ENCODE results near the gene RBM43. TPM values are rescaled to one million over a fixed set of nuclear protein-coding genes. Genes with fewer than 3 reads are reported as not detected.

RBM43 gene
- total RNA-seq, 1 experiment from 2014 or later: 1.8 TPM

DNA sequence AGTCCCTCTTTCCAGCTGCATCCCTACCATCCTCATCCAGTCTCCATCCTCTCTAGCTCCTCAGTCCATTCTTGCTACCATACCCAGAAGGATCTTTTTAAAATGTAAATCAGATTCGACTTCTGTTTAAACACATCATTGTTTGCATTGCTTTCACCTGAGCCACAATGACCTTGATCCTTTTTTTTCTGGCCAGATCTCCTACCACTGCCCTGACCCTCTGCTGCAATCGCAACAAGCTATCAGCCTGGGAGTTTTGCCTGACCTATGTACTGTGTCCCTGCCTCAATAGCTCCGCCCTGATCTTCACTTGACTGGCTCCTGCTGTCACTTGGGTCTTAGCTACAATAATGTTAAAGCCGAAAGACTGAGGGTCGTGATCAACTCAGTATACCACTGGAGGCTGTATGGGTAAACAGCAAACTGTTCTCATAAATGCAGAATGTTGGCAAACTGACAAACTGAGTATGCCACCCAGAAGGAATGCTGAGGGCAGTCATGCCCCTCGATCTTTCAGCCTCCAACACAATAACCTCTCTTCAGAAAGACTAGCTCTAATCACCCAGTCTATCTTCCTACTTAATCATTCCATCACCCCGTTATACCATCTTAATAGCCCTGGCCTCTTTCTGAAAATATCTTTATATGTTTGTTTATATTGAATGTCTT, 2.6 kb upstream of the RBM43 start:
- H3T11ph ChIP-seq (ENCODE audit: low read length): no peak overlapping the region
- H3K9me3 ChIP-seq (ENCODE audit: control insufficient read depth, low read depth, low read length): no peaks in the 10 kb centered on the region
- no peak overlapping the region for H2BK15ac ChIP-seq (ENCODE audit: low read depth, low read length)
- no peaks in the 10 kb centered on the region for H3K27me3 ChIP-seq (ENCODE audit: insufficient read depth, low read length)
- Mint-ChIP-seq H3K4me1 (peaks cover 31 to 34% of the 10 kb centered on the region in 2 experiments), H3K9me3 (peaks cover 0 to 2% of the 10 kb centered on the region in 2 experiments; a peak in 2 of 5 replicates), H3K27me3 (ENCODE audit: low read depth) (peaks cover 3% of the 10 kb centered on the region; the same call in 1 of the 2 replicates), H3K4me3 (peak overlapping the region in 1 of 2 experiments; percentile 4; a peak in 1 of 5 replicates), H3K27ac (peak overlapping the region in 1 of 3 experiments; percentile 18; a peak in 2 of 7 replicates), H3K36me3 (ENCODE audit: insufficient read depth in 1 of 3, low read depth in 3 of 3) (peaks cover 0 to 5% (median 2%) of the 10 kb centered on the region in 3 experiments; a peak in 3 of 7 replicates)
- H2AFZ ChIP-seq (ENCODE audit: low read length): no peak overlapping the region
- H3K79me2 ChIP-seq (ENCODE audit: insufficient read depth, low read length): 0 out of 2 replicates have a peak, but pooled peaks cover 2% of the 10 kb centered on the region
- no peak overlapping the region for H3K56ac ChIP-seq (ENCODE audit: insufficient read length, low read depth, low read length)
- no peak overlapping the region for H2AK5ac ChIP-seq (ENCODE audit: insufficient read length, low read length)
- H2BK20ac ChIP-seq (ENCODE audit: low read depth, low read length, poor library complexity, severe bottlenecking): no peak overlapping the region
- DNase-seq: no peak
- H3K23me2 ChIP-seq (ENCODE audit: insufficient read length, low read depth, low read length, poor library complexity, severe bottlenecking): no peaks in the 10 kb centered on the region
- 100% methylated on average over 1 of the region's 7 CpGs for WGBS (ENCODE audit: extremely low coverage, insufficient read length, low lambda C conversion rate)
- no peak overlapping the region for H4K5ac ChIP-seq (ENCODE audit: insufficient read length, low read depth, low read length)
- TF ChIP-seq, protein P1, sequence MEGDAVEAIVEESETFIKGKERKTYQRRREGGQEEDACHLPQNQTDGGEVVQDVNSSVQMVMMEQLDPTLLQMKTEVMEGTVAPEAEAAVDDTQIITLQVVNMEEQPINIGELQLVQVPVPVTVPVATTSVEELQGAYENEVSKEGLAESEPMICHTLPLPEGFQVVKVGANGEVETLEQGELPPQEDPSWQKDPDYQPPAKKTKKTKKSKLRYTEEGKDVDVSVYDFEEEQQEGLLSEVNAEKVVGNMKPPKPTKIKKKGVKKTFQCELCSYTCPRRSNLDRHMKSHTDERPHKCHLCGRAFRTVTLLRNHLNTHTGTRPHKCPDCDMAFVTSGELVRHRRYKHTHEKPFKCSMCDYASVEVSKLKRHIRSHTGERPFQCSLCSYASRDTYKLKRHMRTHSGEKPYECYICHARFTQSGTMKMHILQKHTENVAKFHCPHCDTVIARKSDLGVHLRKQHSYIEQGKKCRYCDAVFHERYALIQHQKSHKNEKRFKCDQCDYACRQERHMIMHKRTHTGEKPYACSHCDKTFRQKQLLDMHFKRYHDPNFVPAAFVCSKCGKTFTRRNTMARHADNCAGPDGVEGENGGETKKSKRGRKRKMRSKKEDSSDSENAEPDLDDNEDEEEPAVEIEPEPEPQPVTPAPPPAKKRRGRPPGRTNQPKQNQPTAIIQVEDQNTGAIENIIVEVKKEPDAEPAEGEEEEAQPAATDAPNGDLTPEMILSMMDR (conservative IDR thresholded peaks at IDR 0.05): no peak
- no peak overlapping the region for H3K14ac ChIP-seq (ENCODE audit: insufficient read depth, low read length)
- no peak overlapping the region for H3K9ac ChIP-seq (ENCODE audit: extremely low read depth, insufficient read length, low read length)
- H3K79me1 ChIP-seq (ENCODE audit: insufficient read depth, low read depth, low read length, poor library complexity, severe bottlenecking): no peaks in the 10 kb centered on the region
- H3K23ac ChIP-seq (ENCODE audit: insufficient read length, low read depth, low read length): no peak overlapping the region
- no peaks in the 10 kb centered on the region; the same call in 1 of the 2 replicates for H3K4me1 ChIP-seq (ENCODE audit: insufficient read depth, low read length)
- H3K27ac ChIP-seq (ENCODE audit: insufficient read length, low read depth, low read length): no peak overlapping the region
- H4K20me1 ChIP-seq (ENCODE audit: control insufficient read depth, insufficient read depth, insufficient read length): no peaks in the 10 kb centered on the region
- no peak overlapping the region for H3K18ac ChIP-seq (ENCODE audit: insufficient read length, low read depth, low read length)
- H2BK12ac ChIP-seq (ENCODE audit: insufficient read length, low read depth, low read length): no peak overlapping the region
- H4K91ac ChIP-seq (ENCODE audit: insufficient read length, low read depth, low read length): no peak overlapping the region
- H3K4ac ChIP-seq (ENCODE audit: low read depth, low read length): no peak overlapping the region
- no peak overlapping the region for H3K4me2 ChIP-seq (ENCODE audit: insufficient read depth, insufficient read length, low read length)
- no peak overlapping the region for H2BK5ac ChIP-seq (ENCODE audit: insufficient read length, low read length)
- H2BK120ac ChIP-seq (ENCODE audit: low read depth, low read length, poor library complexity, severe bottlenecking): no peak overlapping the region
- H4K8ac ChIP-seq (replicated peaks; ENCODE audit: insufficient read length, low read depth, low read length): no peak overlapping the region
